Endothelial cell of umbilical vein (primary cell): ENCODE results near the gene LHFPL5. TPM values are rescaled to one million over a fixed set of nuclear protein-coding genes. Genes with fewer than 3 reads are reported as not detected.

Experiments
- BruUV-seq: library from RNA; stranded (reverse); fragments of 400-500 nt; replicated peaks from 2 replicates; lab custom pipeline; 2021; lab: Mats Ljungman, UMichigan
- CTCF ChIA-PET: fragments of 300-600, 350-600 bp; sonication (Branson Sonifier 250); formaldehyde crosslinking; loops from one replicate; lab custom pipeline; 2021; ENCODE audit warnings: antibody characterized with exemption, inconsistent platforms; lab: Charles Lee
- POLR2A ChIA-PET: fragments of 300-600, 350-600 bp; sonication (Branson Sonifier 250); formaldehyde crosslinking; loops from one replicate; lab custom pipeline; 2021; ENCODE audit warnings: antibody characterized with exemption, inconsistent platforms; lab: Charles Lee
- DNase-seq: peaks from one replicate; pipeline ENCODE4 v3.0.0-alpha.2; 2011; ENCODE audit warnings: low read depth, low spot score
- FAIRE-seq: peaks from 2 replicates; lab custom pipeline; 2011; peaks lifted over from hg19 to GRCh38; lab: Jason Lieb, UNC
- H2AFZ ChIP-seq: 2 replicates; pipeline ENCODE4 v1.6.0; 2012; ENCODE audit warnings: low read depth, low read length, control low read depth, inconsistent platforms
- H3K27ac ChIP-seq: 2 replicates; pipeline ENCODE4 v1.5.1; 2011; ENCODE audit warnings: low read depth, mild to moderate bottlenecking, control low read depth, low read length, moderate library complexity; ENCODE audit not compliant: insufficient read depth
- H3K27me3 ChIP-seq, 2 experiments: 2 replicates each; pipeline versions ENCODE4 v1.6.0 to v1.6.1; 2011; ENCODE audit warnings: low read length in 2 of 2, mixed read lengths in 1 of 2; ENCODE audit not compliant: control insufficient read depth in 2 of 2, insufficient read depth in 2 of 2
- H3K36me3 ChIP-seq, 2 experiments: 2 replicates in 1 of 2; 3 replicates in 1 of 2; pipeline ENCODE4 v1.5.1; 2011; ENCODE audit warnings: low read length in 2 of 2, mild to moderate bottlenecking in 1 of 2, moderate library complexity in 1 of 2; ENCODE audit not compliant: control insufficient read depth in 2 of 2, insufficient read depth in 2 of 2; ENCODE audit errors: extremely low read depth in 1 of 2
- H3K4me1 ChIP-seq: 3 replicates; pipeline ENCODE4 v1.5.1; 2011; ENCODE audit warnings: mild to moderate bottlenecking, low read length; ENCODE audit not compliant: control insufficient read depth, insufficient read depth; ENCODE audit errors: extremely low read depth
- H3K4me2 ChIP-seq: 2 replicates; pipeline ENCODE4 v1.6.1; 2011; ENCODE audit warnings: low read length, control low read depth, mixed read lengths; ENCODE audit not compliant: insufficient read depth
- H3K4me3 ChIP-seq, 3 experiments: fragments of 200-600 bp in 1 of 3; sonication (generic), shearing (Covaris generic) in 1 of 3; replicated peaks in 1 of 3; 2 replicates each; pipeline ENCODE4 v1.5.1; 2011 to 2016; ENCODE audit warnings: control low read depth in 3 of 3, low read length in 3 of 3, mild to moderate bottlenecking in 2 of 3, inconsistent platforms in 1 of 3, low read depth in 1 of 3, moderate library complexity in 1 of 3; ENCODE audit not compliant: insufficient read depth in 1 of 3
- H3K79me2 ChIP-seq: 2 replicates; pipeline ENCODE4 v1.6.0; 2012; ENCODE audit warnings: low read length, inconsistent platforms; ENCODE audit not compliant: control insufficient read depth, insufficient read depth
- H3K9ac ChIP-seq: replicated peaks from 2 replicates; pipeline ENCODE3; 2011; ENCODE audit warnings: low read length, control low read depth; ENCODE audit not compliant: insufficient read depth; ENCODE audit errors: extremely low read depth
- H3K9me1 ChIP-seq: replicated peaks from 3 replicates; pipeline ENCODE4 v1.6.0; 2011; ENCODE audit warnings: mild to moderate bottlenecking, low read length; ENCODE audit not compliant: control insufficient read depth, insufficient read depth; ENCODE audit errors: extremely low read depth
- H3K9me3 ChIP-seq: replicated peaks from 2 replicates; pipeline ENCODE4 v1.5.1; 2012; ENCODE audit warnings: low read length, inconsistent platforms; ENCODE audit not compliant: control insufficient read depth, insufficient read depth
- H4K20me1 ChIP-seq: replicated peaks from 2 replicates; pipeline ENCODE3; 2011; ENCODE audit warnings: mild to moderate bottlenecking, low read length; ENCODE audit not compliant: control insufficient read depth, insufficient read depth; ENCODE audit errors: extremely low read depth
- EZH2 ChIP-seq: IDR thresholded peaks from 2 replicates; pipeline ENCODE4 v1.6.1; 2012; ENCODE audit warnings: borderline replicate concordance, low read depth, mild to moderate bottlenecking, moderate library complexity, low read length, inconsistent platforms; ENCODE audit not compliant: severe bottlenecking
- FOS ChIP-seq: IDR thresholded peaks from 2 replicates; pipeline ENCODE4 v1.6.1; 2011; ENCODE audit warnings: mild to moderate bottlenecking, low read length, moderate library complexity, borderline replicate concordance; ENCODE audit not compliant: insufficient read depth
- GATA2 ChIP-seq: IDR thresholded peaks from 2 replicates; pipeline ENCODE4 v1.7.0; 2011; ENCODE audit warnings: low read depth, mild to moderate bottlenecking, moderate library complexity, mixed read lengths, low read length; ENCODE audit not compliant: insufficient read length, insufficient read depth
- JUN ChIP-seq: IDR thresholded peaks from 2 replicates; pipeline ENCODE4 v1.6.1; 2011; ENCODE audit warnings: borderline replicate concordance, low read depth; ENCODE audit not compliant: insufficient read length, insufficient read depth
- MYC ChIP-seq: IDR thresholded peaks from one replicate; pipeline ENCODE4 v1.6.1; 2011; ENCODE audit warnings: mild to moderate bottlenecking, low read depth, low read length
- POLR2A ChIP-seq: IDR thresholded peaks from 2 replicates; pipeline ENCODE4 v1.6.1; 2012; ENCODE audit warnings: low read depth, mild to moderate bottlenecking, control low read depth, low read length
- POLR2AphosphoS5 ChIP-seq: IDR thresholded peaks from 2 replicates; pipeline ENCODE4 v1.6.1; 2012; ENCODE audit warnings: low read depth, mild to moderate bottlenecking, control low read depth, low read length, moderate library complexity; ENCODE audit not compliant: insufficient read depth
- dilution Hi-C: fragments of 300-500 bp; cut with MboI; formaldehyde crosslinking; loops from one replicate; pipeline ENCODE4 v1.15.0; 2019; ENCODE audit warnings: low sequenced_read_pairs; ENCODE audit not compliant: extremely low pct_ligation_motif_present
- intact Hi-C: fragments of 100-400 bp; cut with micrococcal nuclease; formaldehyde crosslinking; loops from one replicate; pipeline ENCODE4 v1.10.0; 2022
- polyA plus RNA-seq, 4 experiments: library from polyadenylated mRNA; depleted of rRNA in 3 of 4; stranded (reverse) in 3 of 4; unstranded in 1 of 4; fragments of >200 nt; gene quantifications; 2 replicates each; pipeline versions ENCODE4 v1.2.1 to v1.2.3, GENCODE V29; 2011 to 2012; ENCODE audit warnings: missing spikeins in 1 of 4
- total RNA-seq: library from RNA; stranded (reverse); gene quantifications from 2 replicates; pipeline ENCODE4 v1.2.3, GENCODE V29; 2021
- TF ChIP-seq, protein P1 (sequence below), 2 donors: IDR thresholded peaks; 1 replicate in 1 of 2; 2 replicates in 1 of 2; pipeline ENCODE4 v1.5.1; 2011; ENCODE audit warnings: low read length in 2 of 2, mild to moderate bottlenecking in 2 of 2, moderate library complexity in 2 of 2, control low read depth in 1 of 2, inconsistent platforms in 1 of 2, low read depth in 1 of 2; ENCODE audit not compliant: insufficient read depth in 1 of 2; ENCODE audit errors: extremely low read depth in 1 of 2
- TF ChIP-seq, protein P2 (sequence below): IDR thresholded peaks from 2 replicates; pipeline ENCODE4 v1.6.1; 2011; ENCODE audit not compliant: insufficient read depth, insufficient read length

The LHFPL5 gene
- total and polyA plus RNA-seq, 2 donors (not counting 3 experiments of a cell fraction or from before 2014, with no cell fraction given): not detected

GRCh38 chr6:35798706-35799105 lies 6.4 kb upstream of the LHFPL5 start:
- H3K36me3 ChIP-seq: no peaks in the 10 kb centered on the region
- no peaks in the 10 kb centered on the region for H3K79me2 ChIP-seq
- no peak overlapping the region for H3K9ac ChIP-seq
- H3K27me3 ChIP-seq: peaks cover 0 to 4% of the 10 kb centered on the region in 2 experiments
- FAIRE-seq (no peak), DNase-seq (no peak)
- no peak overlapping the region for H3K27ac ChIP-seq
- ChIA-PET POLR2A (no interaction called here), CTCF (no interaction called here)
- no peak overlapping the region for H2AFZ ChIP-seq
- H3K9me3 ChIP-seq: no peaks in the 10 kb centered on the region
- TF ChIP-seq POLR2A (no peak), POLR2AphosphoS5 (no peak), JUN (no peak), EZH2 (no peak), GATA2 (no peak), MYC (no peak), FOS (no peak)
- TF ChIP-seq, protein P1, sequence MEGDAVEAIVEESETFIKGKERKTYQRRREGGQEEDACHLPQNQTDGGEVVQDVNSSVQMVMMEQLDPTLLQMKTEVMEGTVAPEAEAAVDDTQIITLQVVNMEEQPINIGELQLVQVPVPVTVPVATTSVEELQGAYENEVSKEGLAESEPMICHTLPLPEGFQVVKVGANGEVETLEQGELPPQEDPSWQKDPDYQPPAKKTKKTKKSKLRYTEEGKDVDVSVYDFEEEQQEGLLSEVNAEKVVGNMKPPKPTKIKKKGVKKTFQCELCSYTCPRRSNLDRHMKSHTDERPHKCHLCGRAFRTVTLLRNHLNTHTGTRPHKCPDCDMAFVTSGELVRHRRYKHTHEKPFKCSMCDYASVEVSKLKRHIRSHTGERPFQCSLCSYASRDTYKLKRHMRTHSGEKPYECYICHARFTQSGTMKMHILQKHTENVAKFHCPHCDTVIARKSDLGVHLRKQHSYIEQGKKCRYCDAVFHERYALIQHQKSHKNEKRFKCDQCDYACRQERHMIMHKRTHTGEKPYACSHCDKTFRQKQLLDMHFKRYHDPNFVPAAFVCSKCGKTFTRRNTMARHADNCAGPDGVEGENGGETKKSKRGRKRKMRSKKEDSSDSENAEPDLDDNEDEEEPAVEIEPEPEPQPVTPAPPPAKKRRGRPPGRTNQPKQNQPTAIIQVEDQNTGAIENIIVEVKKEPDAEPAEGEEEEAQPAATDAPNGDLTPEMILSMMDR (IDR thresholded peaks at IDR 0.05; ENCODE audit: extremely low read depth in 1 of 2, insufficient read depth in 1 of 2, low read depth in 1 of 2, low read length in 2 of 2): no peak
- TF ChIP-seq, protein P2, sequence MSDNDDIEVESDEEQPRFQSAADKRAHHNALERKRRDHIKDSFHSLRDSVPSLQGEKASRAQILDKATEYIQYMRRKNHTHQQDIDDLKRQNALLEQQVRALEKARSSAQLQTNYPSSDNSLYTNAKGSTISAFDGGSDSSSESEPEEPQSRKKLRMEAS: no peak
- no peaks in the 10 kb centered on the region for H4K20me1 ChIP-seq
- dilution Hi-C loops: no loop called here
- no peaks in the 10 kb centered on the region for H3K9me1 ChIP-seq
- H3K4me1 ChIP-seq: no peaks in the 10 kb centered on the region
- intact Hi-C loops: no loop called here
- no TSS peak for BruUV-seq
- no peak overlapping the region for H3K4me2 ChIP-seq
- H3K4me3 ChIP-seq: no peak overlapping the region
